Liver (tissue), 9 donors: ENCODE measurements around the gene RAB44. TPM values are rescaled to one million over a fixed set of nuclear protein-coding genes. Genes with fewer than 3 reads are reported as not detected.

Experiments used
- DNase-seq: peaks from one replicate; pipeline ENCODE4 v3.0.0-alpha.2; 2017; ENCODE audit warnings: low spot score
- H3K27ac ChIP-seq, 2 donors: one replicate each; pipeline ENCODE4 v1.7.0; 2013; ENCODE audit warnings: inconsistent platforms in 2 of 2, low read length in 2 of 2, control low read depth in 1 of 2, low read depth in 1 of 2, mild to moderate bottlenecking in 1 of 2
- H3K27me3 ChIP-seq, 4 donors: one replicate each; pipeline versions ENCODE4 v1.6.1 to v1.7.0; 2013; ENCODE audit warnings: low read length in 3 of 4, inconsistent platforms in 1 of 4, mild to moderate bottlenecking in 1 of 4, moderate library complexity in 1 of 4; ENCODE audit not compliant: control insufficient read depth in 4 of 4, insufficient read depth in 4 of 4
- H3K36me3 ChIP-seq, 4 donors: one replicate each; pipeline versions ENCODE4 v1.6.1 to v1.7.0; 2013; ENCODE audit warnings: low read length in 3 of 4, mild to moderate bottlenecking in 3 of 4, low read depth in 1 of 4, moderate library complexity in 1 of 4; ENCODE audit not compliant: control insufficient read depth in 4 of 4, insufficient read depth in 3 of 4
- H3K4me1 ChIP-seq, 4 donors: one replicate each; pipeline versions ENCODE4 v1.6.1 to v1.7.0; 2013; ENCODE audit warnings: low read length in 3 of 4, mild to moderate bottlenecking in 3 of 4, moderate library complexity in 1 of 4; ENCODE audit not compliant: control insufficient read depth in 4 of 4, insufficient read depth in 4 of 4
- H3K4me3 ChIP-seq, 3 donors: one replicate each; pipeline versions ENCODE4 v1.6.1 to v1.7.0; 2013; ENCODE audit warnings: low read length in 3 of 3, control low read depth in 1 of 3, low read depth in 1 of 3, mild to moderate bottlenecking in 1 of 3
- H3K9ac ChIP-seq, 2 donors: one replicate each; pipeline ENCODE4 v1.7.0; 2013; ENCODE audit warnings: low read length in 2 of 2, mild to moderate bottlenecking in 2 of 2, moderate library complexity in 2 of 2, control low read depth in 1 of 2, low read depth in 1 of 2
- H3K9me3 ChIP-seq, 4 donors: one replicate each; pipeline versions ENCODE4 v1.6.1 to v1.7.0; 2013; ENCODE audit warnings: low read length in 3 of 4; ENCODE audit not compliant: control insufficient read depth in 4 of 4
- ATF3 ChIP-seq: IDR thresholded peaks from 2 replicates; pipeline ENCODE4 v1.6.1; 2016; ENCODE audit warnings: antibody characterized with exemption
- CTCF ChIP-seq: fragments of 150-350 bp; IDR thresholded peaks from 2 replicates; pipeline ENCODE4 v1.5.1; 2017; ENCODE audit warnings: improper control_type of control experiment, low read depth, low read length; ENCODE audit not compliant: missing input control
- EGR1 ChIP-seq, 2 donors: IDR thresholded peaks; 2 replicates each; pipeline ENCODE4 v1.6.1; 2016 to 2018; ENCODE audit warnings: antibody characterized with exemption in 2 of 2, low read depth in 2 of 2
- FOXA1 ChIP-seq: IDR thresholded peaks from 2 replicates; pipeline ENCODE4 v1.6.1; 2016; ENCODE audit warnings: antibody characterized with exemption
- FOXA2 ChIP-seq: IDR thresholded peaks from 2 replicates; pipeline ENCODE4 v1.6.1; 2016; ENCODE audit warnings: antibody characterized with exemption
- GABPA ChIP-seq, 2 donors: IDR thresholded peaks in 1 of 2; conservative IDR thresholded peaks in 1 of 2; 2 replicates each; pipeline ENCODE4 v1.6.1; 2016; ENCODE audit warnings: antibody characterized with exemption in 2 of 2, mild to moderate bottlenecking in 1 of 2, moderate library complexity in 1 of 2
- HNF4A ChIP-seq, 2 donors: conservative IDR thresholded peaks; 2 replicates each; pipeline ENCODE4 v1.6.1; 2016; ENCODE audit warnings: antibody characterized with exemption in 2 of 2, mild to moderate bottlenecking in 2 of 2
- HNF4G ChIP-seq: IDR thresholded peaks from 2 replicates; pipeline ENCODE4 v1.6.1; 2016; ENCODE audit warnings: antibody characterized with exemption
- JUND ChIP-seq, 2 donors: IDR thresholded peaks; 2 replicates each; pipeline ENCODE4 v1.6.1; 2016; ENCODE audit warnings: antibody characterized with exemption in 2 of 2
- MAX ChIP-seq: IDR thresholded peaks from 2 replicates; pipeline ENCODE4 v1.6.1; 2016; ENCODE audit warnings: antibody characterized with exemption
- RAD21 ChIP-seq, 2 donors: IDR thresholded peaks; 2 replicates each; pipeline ENCODE4 v1.6.1; 2016; ENCODE audit warnings: antibody characterized with exemption in 2 of 2, mild to moderate bottlenecking in 2 of 2
- REST ChIP-seq: IDR thresholded peaks from 2 replicates; pipeline ENCODE4 v1.6.1; 2016; ENCODE audit warnings: antibody characterized with exemption, mild to moderate bottlenecking
- RXRA ChIP-seq, 2 donors: IDR thresholded peaks; 2 replicates each; pipeline ENCODE4 v1.6.1; 2017 to 2018; ENCODE audit warnings: antibody characterized with exemption in 2 of 2, mild to moderate bottlenecking in 1 of 2
- SP1 ChIP-seq: IDR thresholded peaks from 2 replicates; pipeline ENCODE4 v1.6.1; 2018; ENCODE audit warnings: antibody characterized with exemption, mild to moderate bottlenecking
- ZBTB33 ChIP-seq: IDR thresholded peaks from 2 replicates; pipeline ENCODE4 v1.6.1; 2016; ENCODE audit warnings: antibody characterized with exemption
- WGBS: extraction: QIAGEN DNeasy Blood & Tissue Kit; methylation state at CpG from one replicate; pipeline ENCODE4 v1.1.7; 2013; 5-methylcytosine and 5-hydroxymethylcytosine counted together
- polyA plus RNA-seq, 2 donors: library from polyadenylated mRNA; stranded (reverse) in 1 of 2; unstranded in 1 of 2; fragments of 200-250 nt in 1 of 2; fragments of >200 nt in 1 of 2; fragmentation: Nextera tagmentation in 1 of 2; extraction: Ambion mirVana in 1 of 2; gene quantifications; one replicate each; pipeline versions ENCODE4 v1.2.1 to v1.2.3, GENCODE V29; 2013 to 2015
- total RNA-seq, 2 donors: library from RNA; depleted of rRNA; stranded (reverse); fragments of >200 nt; gene quantifications; one replicate each; pipeline ENCODE4 v1.2.3, GENCODE V29; 2014
- donor health status: healthy.
- donor health status: healthy.
- donor health status: healthy.
- donor health status: healthy.
- donor health status: healthy.

Gene RAB44
- total and polyA plus RNA-seq, 4 donors = 0.02 to 1.3 (median 0.08) TPM; not detected in 1

GRCh38 chr6:36659271-36659670 lies 38.4 kb upstream of the RAB44 start (continued):
- TF ChIP-seq GABPA (IDR thresholded peaks at IDR 0.05 in 1 of 2, conservative IDR thresholded peaks at IDR 0.05 in 1 of 2) (no peak), HNF4G (no peak), HNF4A (conservative IDR thresholded peaks at IDR 0.05) (no peak), CTCF (no peak), FOXA1 (no peak), RXRA (IDR thresholded peaks at IDR 0.05) (no peak)

- no peaks in the 10 kb centered on the region for H3K27me3 ChIP-seq
- DNase-seq = no peak
- 23% methylated on average over 44 of the region's 44 CpGs for WGBS
- no peaks in the 10 kb centered on the region for H3K9me3 ChIP-seq
- H3K9ac ChIP-seq = no peak overlapping the region
- no peaks in the 10 kb centered on the region for H3K36me3 ChIP-seq
- H3K4me3 ChIP-seq = peak overlapping the region in 1 of 3 donors; percentile 20
- no peak overlapping the region for H3K27ac ChIP-seq
- no peak for TF ChIP-seq ATF3
- no peak for TF ChIP-seq MAX
- TF ChIP-seq RXRA (IDR thresholded peaks at IDR 0.05) = peak; percentile 7 to 11
- TF ChIP-seq REST = no peak
- TF ChIP-seq SP1 = peak; percentile 10
- TF ChIP-seq FOXA1 = no peak
- H3K4me1 ChIP-seq = peaks cover 0 to 8% (median 2%) of the 10 kb centered on the region in 4 donors
Measured at GRCh38 chr6:36660771-36661471, 36.7 kb upstream of the RAB44 start.

GRCh38 chr6:36662380-36662779 lies 35.2 kb upstream of the RAB44 start:
- DNase-seq = no peak
- Histone ChIP-seq H3K9ac (no peak overlapping the region), H3K4me3 (no peak overlapping the region), H3K36me3 (no peaks in the 10 kb centered on the region), H3K27ac (no peak overlapping the region), H3K9me3 (no peaks in the 10 kb centered on the region), H3K4me1 (peaks cover 0 to 12% (median 4%) of the 10 kb centered on the region in 4 donors), H3K27me3 (no peaks in the 10 kb centered on the region)
- 89% methylated on average over 5 of the region's 5 CpGs for WGBS
- TF ChIP-seq CTCF = no peak
- no peak for TF ChIP-seq FOXA1
- TF ChIP-seq HNF4G = no peak
- TF ChIP-seq EGR1 (IDR thresholded peaks at IDR 0.05; ENCODE audit: low read depth in 2 of 2) = no peak
- no peak for TF ChIP-seq HNF4A (conservative IDR thresholded peaks at IDR 0.05)
- TF ChIP-seq JUND (IDR thresholded peaks at IDR 0.05) = no peak
- no peak for TF ChIP-seq GABPA (IDR thresholded peaks at IDR 0.05 in 1 of 2, conservative IDR thresholded peaks at IDR 0.05 in 1 of 2)
- TF ChIP-seq RAD21 (IDR thresholded peaks at IDR 0.05) = no peak
- no peak for TF ChIP-seq RXRA (IDR thresholded peaks at IDR 0.05)
- TF ChIP-seq ATF3 = no peak
- no peak for TF ChIP-seq ZBTB33
- no peak for TF ChIP-seq FOXA2
- no peak for TF ChIP-seq MAX
- TF ChIP-seq SP1 = no peak
